Smooth muscle cell of bladder (primary cell): ENCODE data around the gene LDLRAP1. TPM values are rescaled to one million over a fixed set of nuclear protein-coding genes. Genes with fewer than 3 reads are reported as not detected.

Experiments
- total RNA-seq: library from RNA; depleted of rRNA; stranded (reverse); fragments of >200 nt; gene quantifications from 2 replicates; pipeline ENCODE4 v1.2.3, GENCODE V29; 2014

LDLRAP1 gene
- 9.7 and 15.0 TPM in 2 replicates for total RNA-seq

GRCh38 chr1:25543425-25544242 lies at the start of gene LDLRAP1:
TSS of gene LDLRAP1 (plus strand) at chr1:25543606. CDS start at chr1:25543699, 93 bp downstream.

GRCh38 chr1:25616095-25616986 lies 72.9 kb downstream of the LDLRAP1 start, which contains the start of gene MAN1C1:
TSS of gene MAN1C1 (plus strand) at chr1:25616791. CDS start at chr1:25617798, 1,007 bp downstream.

Other genes with a start within 250 kb of the LDLRAP1 start
- 109 and 166 TPM in 2 replicates for gene TMEM50A, start 205.3 kb upstream of the LDLRAP1 start, total RNA-seq
- 1.8 and 2.4 TPM in 2 replicates for gene RHCE, start 122.8 kb upstream of the LDLRAP1 start, total RNA-seq
- gene MACO1, start 112.7 kb upstream of the LDLRAP1 start, total RNA-seq: 16.6 and 16.9 TPM in 2 replicates
- 3.8 and 8.0 TPM in 2 replicates for gene MAN1C1, start 73.2 kb downstream of the LDLRAP1 start, total RNA-seq